Measurements from ENCODE around the gene ADAM17. TPM values are rescaled to one million over a fixed set of nuclear protein-coding genes. Genes with fewer than 3 reads are reported as not detected.

Gene ADAM17
- total and polyA plus RNA-seq, 2 of the 13 experiments (the other 11 are each of a cell fraction or from before 2014, with no cell fraction given): 6.5 to 33.4 TPM

- TF ChIP-seq CBX2 (IDR thresholded peaks at IDR 0.05; ENCODE audit: low read depth, low read length): no peak
- no peak for TF ChIP-seq CBX2 (CRISPR knock-in tag; IDR thresholded peaks at IDR 0.05; ENCODE audit: low read depth)
- TF ChIP-seq ZBTB37 (CRISPR knock-in tag; IDR thresholded peaks at IDR 0.05): no peak
- no peak for TF ChIP-seq AKAP8 (CRISPR knock-in tag; IDR thresholded peaks at IDR 0.05)
- TF ChIP-seq SOX6 (IDR thresholded peaks at IDR 0.05): no peak
- TF ChIP-seq SOX6 (CRISPR knock-in tag; IDR thresholded peaks at IDR 0.05): peak; percentile 42; the same call in 1 of the 2 replicates
- no peak for TF ChIP-seq ZSCAN21 (CRISPR knock-in tag; IDR thresholded peaks at IDR 0.05; ENCODE audit: borderline replicate concordance)
- TF ChIP-seq ZNF775 (CRISPR knock-in tag; IDR thresholded peaks at IDR 0.05; ENCODE audit: borderline replicate concordance): no peak
- TF ChIP-seq BCL6 (CRISPR knock-in tag; IDR thresholded peaks at IDR 0.05): peak; percentile 44; the same call in 1 of the 2 replicates
- TF ChIP-seq HIC2 (CRISPR knock-in tag; IDR thresholded peaks at IDR 0.05; ENCODE audit: low read depth): no peak
- TF ChIP-seq FOXM1 (CRISPR knock-in tag; IDR thresholded peaks at IDR 0.05): no peak
- TF ChIP-seq ZNF281 (CRISPR knock-in tag; IDR thresholded peaks at IDR 0.05; ENCODE audit: borderline replicate concordance): no peak
- TF ChIP-seq ZKSCAN1 (IDR thresholded peaks at IDR 0.05; ENCODE audit: low read length): no peak
- no peak for TF ChIP-seq ETV6 (CRISPR knock-in tag; conservative IDR thresholded peaks at IDR 0.05)
- no peak for TF ChIP-seq TCF12 (IDR thresholded peaks at IDR 0.05)
- TF ChIP-seq TCF12 (CRISPR knock-in tag; IDR thresholded peaks at IDR 0.05): no peak
- no peak for TF ChIP-seq ZFYVE20 (CRISPR knock-in tag; IDR thresholded peaks at IDR 0.05; ENCODE audit: borderline replicate concordance, low read depth)
- TF ChIP-seq MLX (CRISPR knock-in tag; IDR thresholded peaks at IDR 0.05): no peak
- no peak for TF ChIP-seq E2F1 (CRISPR knock-in tag; IDR thresholded peaks at IDR 0.05)
- no peak for TF ChIP-seq MTF1 (CRISPR knock-in tag; IDR thresholded peaks at IDR 0.05)
- TF ChIP-seq ZMYM4 (CRISPR knock-in tag; IDR thresholded peaks at IDR 0.05): peak; percentile 46; the same call in 1 of the 2 replicates
- TF ChIP-seq DDIT3 (CRISPR knock-in tag; IDR thresholded peaks at IDR 0.05): no peak
- 0 out of 2 replicates have a peak, but pooled peaks have one; percentile 43 for TF ChIP-seq SIN3A (IDR thresholded peaks at IDR 0.05; ENCODE audit: borderline replicate concordance, low read depth, low read length)
Measured at GRCh38 chr2:9578467-9579235, 23.0 kb upstream of the ADAM17 start (continued).
